NB4 (cell line): ENCODE data around the gene LAD1.

Experiments
- MAX ChIP-seq: IDR thresholded peaks from 2 replicates; pipeline ENCODE4 v1.6.1; 2011; ENCODE audit warnings: low read depth, low read length
- MYC ChIP-seq: IDR thresholded peaks from 2 replicates; pipeline ENCODE4 v1.6.1; 2011; ENCODE audit warnings: low read depth, low read length
- POLR2A ChIP-seq: IDR thresholded peaks from 2 replicates; pipeline ENCODE4 v1.6.1; 2011; ENCODE audit warnings: mild to moderate bottlenecking; ENCODE audit not compliant: insufficient read length; ENCODE audit errors: extremely low read depth
- TF ChIP-seq, protein P1 (sequence below): IDR thresholded peaks from one replicate; pipeline ENCODE4 v1.5.1; 2012; ENCODE audit warnings: low read depth, low read length

- TF ChIP-seq, protein P1, sequence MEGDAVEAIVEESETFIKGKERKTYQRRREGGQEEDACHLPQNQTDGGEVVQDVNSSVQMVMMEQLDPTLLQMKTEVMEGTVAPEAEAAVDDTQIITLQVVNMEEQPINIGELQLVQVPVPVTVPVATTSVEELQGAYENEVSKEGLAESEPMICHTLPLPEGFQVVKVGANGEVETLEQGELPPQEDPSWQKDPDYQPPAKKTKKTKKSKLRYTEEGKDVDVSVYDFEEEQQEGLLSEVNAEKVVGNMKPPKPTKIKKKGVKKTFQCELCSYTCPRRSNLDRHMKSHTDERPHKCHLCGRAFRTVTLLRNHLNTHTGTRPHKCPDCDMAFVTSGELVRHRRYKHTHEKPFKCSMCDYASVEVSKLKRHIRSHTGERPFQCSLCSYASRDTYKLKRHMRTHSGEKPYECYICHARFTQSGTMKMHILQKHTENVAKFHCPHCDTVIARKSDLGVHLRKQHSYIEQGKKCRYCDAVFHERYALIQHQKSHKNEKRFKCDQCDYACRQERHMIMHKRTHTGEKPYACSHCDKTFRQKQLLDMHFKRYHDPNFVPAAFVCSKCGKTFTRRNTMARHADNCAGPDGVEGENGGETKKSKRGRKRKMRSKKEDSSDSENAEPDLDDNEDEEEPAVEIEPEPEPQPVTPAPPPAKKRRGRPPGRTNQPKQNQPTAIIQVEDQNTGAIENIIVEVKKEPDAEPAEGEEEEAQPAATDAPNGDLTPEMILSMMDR, result no peak
- TF ChIP-seq POLR2A (no peak), MAX (no peak), MYC (no peak)
These were observed 4.9 kb upstream of the LAD1 start for GRCh38 chr1:201404055-201404454.
